ENCODE results near the gene OCEL1.

DNA sequence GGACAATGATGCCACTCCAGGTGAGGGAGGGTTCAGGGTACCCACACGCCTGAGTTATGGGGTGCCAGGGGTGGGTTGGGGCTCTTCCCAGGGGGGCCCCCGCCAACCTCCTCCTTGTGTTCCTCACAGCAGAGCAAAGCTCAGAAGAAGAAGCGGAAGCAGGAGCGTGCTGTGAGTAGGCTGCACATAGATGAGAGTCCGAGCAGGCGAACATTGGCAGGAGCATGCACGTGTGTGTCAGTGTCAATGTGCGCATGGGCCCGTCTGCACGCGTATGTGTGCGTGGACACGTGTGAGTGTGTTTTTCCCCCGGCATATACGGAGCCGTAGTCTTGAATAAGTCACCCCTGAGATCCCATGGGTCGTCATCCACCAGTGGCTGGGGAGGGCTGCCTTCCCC lies 23.3 kb upstream of the OCEL1 start:
- TF ChIP-seq, protein P1, sequence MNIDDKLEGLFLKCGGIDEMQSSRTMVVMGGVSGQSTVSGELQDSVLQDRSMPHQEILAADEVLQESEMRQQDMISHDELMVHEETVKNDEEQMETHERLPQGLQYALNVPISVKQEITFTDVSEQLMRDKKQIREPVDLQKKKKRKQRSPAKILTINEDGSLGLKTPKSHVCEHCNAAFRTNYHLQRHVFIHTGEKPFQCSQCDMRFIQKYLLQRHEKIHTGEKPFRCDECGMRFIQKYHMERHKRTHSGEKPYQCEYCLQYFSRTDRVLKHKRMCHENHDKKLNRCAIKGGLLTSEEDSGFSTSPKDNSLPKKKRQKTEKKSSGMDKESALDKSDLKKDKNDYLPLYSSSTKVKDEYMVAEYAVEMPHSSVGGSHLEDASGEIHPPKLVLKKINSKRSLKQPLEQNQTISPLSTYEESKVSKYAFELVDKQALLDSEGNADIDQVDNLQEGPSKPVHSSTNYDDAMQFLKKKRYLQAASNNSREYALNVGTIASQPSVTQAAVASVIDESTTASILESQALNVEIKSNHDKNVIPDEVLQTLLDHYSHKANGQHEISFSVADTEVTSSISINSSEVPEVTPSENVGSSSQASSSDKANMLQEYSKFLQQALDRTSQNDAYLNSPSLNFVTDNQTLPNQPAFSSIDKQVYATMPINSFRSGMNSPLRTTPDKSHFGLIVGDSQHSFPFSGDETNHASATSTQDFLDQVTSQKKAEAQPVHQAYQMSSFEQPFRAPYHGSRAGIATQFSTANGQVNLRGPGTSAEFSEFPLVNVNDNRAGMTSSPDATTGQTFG (tag by site-specific recombination; IDR thresholded peaks at IDR 0.05; ENCODE audit: borderline replicate concordance) = no peak
- no peak for TF ChIP-seq ZNF670 (tag by site-specific recombination; IDR thresholded peaks at IDR 0.05; ENCODE audit: low read depth)

Data from HEK293 (cell line).